KMS-11 (cell line): ENCODE results near the gene TMCC3.

Experiments
- H2AFZ ChIP-seq: fragments of 200-600 bp; sonication (generic); 2 replicates; pipeline ENCODE4 v1.6.1; 2016; ENCODE audit warnings: antibody characterized with exemption, mixed run types, low read depth
- H3K27ac ChIP-seq: fragments of 200-600 bp; sonication (generic); 2 replicates; pipeline ENCODE4 v1.6.1; 2016; ENCODE audit warnings: mild to moderate bottlenecking, mixed run types
- H3K27me3 ChIP-seq: fragments of 200-600 bp; sonication (generic); 2 replicates; pipeline ENCODE4 v1.6.1; 2017; ENCODE audit warnings: mild to moderate bottlenecking, low read depth, mixed run types, moderate library complexity; ENCODE audit not compliant: insufficient read depth
- H3K36me3 ChIP-seq: fragments of 200-600 bp; sonication (generic); 2 replicates; pipeline ENCODE4 v1.6.1; 2017; ENCODE audit warnings: mild to moderate bottlenecking, mixed run types; ENCODE audit not compliant: insufficient read depth
- H3K4me1 ChIP-seq: fragments of 200-600 bp; sonication (generic); 2 replicates; pipeline ENCODE4 v1.6.1; 2016; ENCODE audit warnings: mild to moderate bottlenecking, low read depth, mixed run types; ENCODE audit not compliant: poor library complexity, severe bottlenecking
- H3K4me2 ChIP-seq: fragments of 200-600 bp; sonication (generic); 2 replicates; pipeline ENCODE4 v1.7.0; 2016; ENCODE audit warnings: mild to moderate bottlenecking, mixed run types
- H3K4me3 ChIP-seq: fragments of 200-600 bp; sonication (generic); IDR thresholded peaks from 2 replicates; pipeline ENCODE4 v1.6.1; 2017; ENCODE audit warnings: low read depth, low read length, mixed read lengths; ENCODE audit not compliant: insufficient read depth
- H3K79me2 ChIP-seq: fragments of 200-600 bp; sonication (generic); 2 replicates; pipeline ENCODE4 v1.6.1; 2016; ENCODE audit warnings: low read depth, mixed run types; ENCODE audit not compliant: insufficient read depth
- H3K9ac ChIP-seq: fragments of 200-600 bp; sonication (generic); 2 replicates; pipeline ENCODE4 v1.6.1; 2016; ENCODE audit warnings: mild to moderate bottlenecking, mixed run types
- H4K20me1 ChIP-seq: fragments of 200-600 bp; sonication (generic); 2 replicates; pipeline ENCODE4 v1.6.1; 2016; ENCODE audit warnings: mild to moderate bottlenecking, mixed run types; ENCODE audit not compliant: insufficient read depth
- TF ChIP-seq, protein P1 (sequence below): fragments of 200-600 bp; sonication (generic); conservative IDR thresholded peaks from 2 replicates; pipeline ENCODE4 v1.6.1; 2017; ENCODE audit warnings: low read depth, mild to moderate bottlenecking, antibody characterized with exemption, low read length, moderate library complexity, mixed read lengths

The TMCC3 gene

DNA sequence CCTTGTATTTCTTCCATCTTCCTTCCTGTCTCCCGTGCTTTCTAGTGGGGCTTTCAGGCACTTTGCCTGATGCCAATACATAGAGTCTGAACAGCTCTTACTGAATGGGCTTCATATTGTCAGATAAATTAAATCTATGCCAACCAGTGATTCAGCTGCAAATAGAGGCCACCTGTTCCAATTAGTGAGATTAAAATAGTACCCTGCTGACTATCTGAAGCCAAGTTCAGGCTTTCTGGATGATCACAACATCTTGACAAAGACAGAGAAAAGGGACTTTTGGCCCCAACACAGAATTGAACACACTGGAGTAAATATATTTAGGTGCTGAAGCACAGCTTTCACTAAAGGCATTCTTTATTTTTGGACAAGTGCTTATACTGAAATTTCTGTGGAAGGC, 11.8 kb downstream of the TMCC3 start:
- no peak overlapping the region for H2AFZ ChIP-seq
- TF ChIP-seq, protein P1, sequence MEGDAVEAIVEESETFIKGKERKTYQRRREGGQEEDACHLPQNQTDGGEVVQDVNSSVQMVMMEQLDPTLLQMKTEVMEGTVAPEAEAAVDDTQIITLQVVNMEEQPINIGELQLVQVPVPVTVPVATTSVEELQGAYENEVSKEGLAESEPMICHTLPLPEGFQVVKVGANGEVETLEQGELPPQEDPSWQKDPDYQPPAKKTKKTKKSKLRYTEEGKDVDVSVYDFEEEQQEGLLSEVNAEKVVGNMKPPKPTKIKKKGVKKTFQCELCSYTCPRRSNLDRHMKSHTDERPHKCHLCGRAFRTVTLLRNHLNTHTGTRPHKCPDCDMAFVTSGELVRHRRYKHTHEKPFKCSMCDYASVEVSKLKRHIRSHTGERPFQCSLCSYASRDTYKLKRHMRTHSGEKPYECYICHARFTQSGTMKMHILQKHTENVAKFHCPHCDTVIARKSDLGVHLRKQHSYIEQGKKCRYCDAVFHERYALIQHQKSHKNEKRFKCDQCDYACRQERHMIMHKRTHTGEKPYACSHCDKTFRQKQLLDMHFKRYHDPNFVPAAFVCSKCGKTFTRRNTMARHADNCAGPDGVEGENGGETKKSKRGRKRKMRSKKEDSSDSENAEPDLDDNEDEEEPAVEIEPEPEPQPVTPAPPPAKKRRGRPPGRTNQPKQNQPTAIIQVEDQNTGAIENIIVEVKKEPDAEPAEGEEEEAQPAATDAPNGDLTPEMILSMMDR: no peak

DNA sequence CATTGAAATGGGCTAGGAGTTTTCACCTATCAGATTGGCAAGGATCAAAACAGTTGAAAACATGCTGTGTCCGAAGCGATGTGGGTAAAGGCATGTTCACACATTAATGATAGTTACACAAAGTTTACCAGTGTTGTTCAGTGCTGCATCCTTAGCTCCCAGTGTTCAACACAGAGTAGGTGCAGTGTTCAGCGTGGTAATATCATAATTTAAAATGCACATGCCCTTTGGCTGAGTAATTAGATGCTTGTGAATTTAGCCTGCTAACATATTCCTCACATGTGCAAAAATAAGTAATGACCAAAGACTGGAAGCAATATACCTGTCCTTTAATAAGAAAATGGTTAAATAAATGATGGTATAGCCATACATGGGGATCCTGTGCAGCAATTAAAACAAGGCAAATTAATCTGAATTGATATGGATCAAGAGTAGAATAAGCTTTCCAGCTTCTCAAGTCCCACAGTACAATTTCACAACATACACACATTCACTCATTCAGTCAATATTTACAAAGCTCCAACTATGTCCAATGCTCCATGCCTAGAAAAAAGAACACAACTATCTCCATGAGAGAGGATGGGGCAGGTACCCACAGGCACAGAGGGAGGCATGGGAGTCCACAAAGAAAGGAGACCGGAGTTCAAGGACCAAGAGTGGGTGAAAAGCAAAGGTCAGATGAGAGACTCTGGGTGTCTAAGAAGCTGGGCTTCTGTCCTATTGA, 12.8 kb downstream of the TMCC3 start:
- Histone ChIP-seq H3K27me3 (no peaks in the 10 kb centered on the region), H2AFZ (no peak overlapping the region), H4K20me1 (no peaks in the 10 kb centered on the region), H3K4me3 (no peak overlapping the region), H3K36me3 (no peaks in the 10 kb centered on the region), H3K4me1 (peaks cover 88% of the 10 kb centered on the region), H3K79me2 (peaks cover 51% of the 10 kb centered on the region), H3K4me2 (peak overlapping the region; percentile 95; the same call in 1 of the 2 replicates), H3K27ac (peak overlapping the region; percentile 81; the same call in 1 of the 2 replicates), H3K9ac (no peak overlapping the region)
- TF ChIP-seq, protein P1: no peak

More for the DNA sequence above, 11.8 kb downstream of the TMCC3 start:
- H4K20me1 ChIP-seq: no peaks in the 10 kb centered on the region
- H3K27me3 ChIP-seq: no peaks in the 10 kb centered on the region
- H3K4me2 ChIP-seq: peak overlapping the region; percentile 95
- H3K27ac ChIP-seq: peak overlapping the region; percentile 81
- H3K4me3 ChIP-seq: no peak overlapping the region
- H3K9ac ChIP-seq: peak overlapping the region; percentile 29; the same call in 1 of the 2 replicates
- H3K4me1 ChIP-seq: peaks cover 95% of the 10 kb centered on the region
- peaks cover 53% of the 10 kb centered on the region for H3K79me2 ChIP-seq
- no peaks in the 10 kb centered on the region for H3K36me3 ChIP-seq

DNA sequence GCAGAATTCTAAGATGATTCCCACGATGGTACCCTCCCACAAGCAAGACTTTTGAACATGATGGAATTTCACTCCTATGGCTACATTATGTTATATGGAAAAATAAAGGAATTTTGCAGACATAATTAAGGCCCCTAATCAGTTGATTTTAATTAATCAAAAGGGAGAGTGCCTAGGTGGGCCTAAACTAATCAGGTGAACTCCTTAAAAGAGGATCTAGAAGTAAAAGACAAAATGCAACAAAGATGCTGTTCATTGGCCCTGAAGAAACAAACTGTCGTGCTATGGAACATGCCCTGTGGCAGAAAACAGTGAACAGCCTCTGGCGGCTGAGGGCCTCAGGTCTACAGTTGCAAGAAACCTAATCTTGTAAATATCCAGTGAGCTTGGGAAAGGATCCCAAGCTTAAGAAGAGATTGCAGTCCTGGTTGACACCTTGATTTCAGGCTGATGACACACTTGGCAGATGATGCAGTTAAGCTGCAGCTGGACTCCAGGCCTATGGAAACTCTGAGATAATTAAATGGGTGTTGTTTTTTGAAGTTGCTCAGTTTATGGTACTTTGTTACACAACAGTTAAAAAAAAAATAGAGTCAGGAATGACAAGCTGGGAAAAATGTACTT, 13.8 kb downstream of the TMCC3 start:
- no peaks in the 10 kb centered on the region for H4K20me1 ChIP-seq
- H3K4me1 ChIP-seq: peaks cover 86% of the 10 kb centered on the region
- H3K27me3 ChIP-seq: no peaks in the 10 kb centered on the region
- H3K4me3 ChIP-seq: no peak overlapping the region
- H2AFZ ChIP-seq: no peak overlapping the region
- H3K9ac ChIP-seq: no peak overlapping the region
- no peaks in the 10 kb centered on the region for H3K36me3 ChIP-seq
- TF ChIP-seq, protein P1: no peak
- no peak overlapping the region for H3K27ac ChIP-seq
- peaks cover 49% of the 10 kb centered on the region for H3K79me2 ChIP-seq
- H3K4me2 ChIP-seq: peak overlapping the region; percentile 95; the same call in 1 of the 2 replicates

DNA sequence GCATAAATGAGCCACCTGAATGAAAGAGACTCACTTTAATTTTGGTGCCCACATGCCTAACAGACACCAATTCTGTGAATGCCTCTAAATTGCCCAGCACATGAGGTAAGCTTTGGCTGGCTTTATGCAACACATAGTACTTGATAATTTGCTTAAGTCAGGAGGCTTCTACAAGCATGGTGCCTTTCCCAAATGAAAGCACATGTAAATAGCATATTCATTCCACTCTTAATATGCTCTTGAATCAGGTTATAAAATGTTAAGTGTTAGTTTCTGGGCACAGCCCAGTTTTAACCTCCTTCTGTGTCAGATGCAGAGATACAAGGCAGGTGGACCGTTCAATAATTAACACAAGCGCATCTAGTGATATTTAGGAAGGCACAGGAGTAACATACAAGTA, 15.6 kb downstream of the TMCC3 start:
- Histone ChIP-seq H3K4me3 (no peak overlapping the region), H3K9ac (no peak overlapping the region), H4K20me1 (no peaks in the 10 kb centered on the region), H3K4me2 (no peak overlapping the region), H3K27ac (no peak overlapping the region), H3K4me1 (peaks cover 70% of the 10 kb centered on the region), H3K36me3 (no peaks in the 10 kb centered on the region), H2AFZ (no peak overlapping the region), H3K79me2 (peaks cover 45% of the 10 kb centered on the region), H3K27me3 (no peaks in the 10 kb centered on the region)
- TF ChIP-seq, protein P1: no peak
